Measurements from ENCODE around the gene SYT15B. TPM values are rescaled to one million over a fixed set of nuclear protein-coding genes. Genes with fewer than 3 reads are reported as not detected.
"Not testable (repeated sequence)": the region's sequence is repeated elsewhere in the genome, so short reads cannot be mapped to it uniquely, and the experiment has no call there.

Gene SYT15B
- total RNA-seq, 2 donors from 2014 or later: not detected

GRCh38 chr10:47750360-47750759 lies 13.0 kb downstream of the SYT15B start:
- H3K4me3 Mint-ChIP-seq; H3K4me1 Mint-ChIP-seq (ENCODE audit: low read depth in 2 of 2); H3K9me3 Mint-ChIP-seq; ATAC-seq; H3K27ac Mint-ChIP-seq; H3K36me3 Mint-ChIP-seq; H3K27me3 Mint-ChIP-seq; DNase-seq (ENCODE audit: low spot score): not testable (repeated sequence)

DNA sequence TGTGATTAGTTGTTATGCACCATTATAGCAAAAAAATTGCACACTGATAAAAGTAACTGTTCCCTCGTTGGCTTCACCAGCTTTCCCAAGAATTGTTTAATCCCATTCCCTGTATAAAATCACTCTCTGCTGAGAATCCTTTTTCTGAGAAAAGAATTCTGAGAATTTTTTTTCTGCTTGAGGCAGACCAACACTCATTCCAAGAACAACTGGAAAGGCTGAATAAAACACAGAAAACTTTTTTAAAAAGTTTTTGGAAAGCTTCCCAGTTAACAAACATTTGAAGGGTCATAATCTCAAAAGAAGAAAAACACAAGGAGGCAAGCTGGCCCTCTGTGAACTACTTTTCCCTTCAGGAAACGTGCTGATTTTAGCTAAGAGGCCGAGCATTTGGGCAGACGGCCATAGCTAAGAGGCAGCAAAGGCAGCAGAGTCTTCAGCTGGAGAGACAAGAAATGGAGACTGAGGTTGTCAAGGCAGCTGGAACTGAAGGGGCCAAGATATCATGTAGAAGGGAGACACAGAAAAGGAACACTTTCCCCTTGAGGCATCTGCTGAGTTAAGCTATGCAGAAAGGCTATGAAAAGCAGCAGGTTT lies 16.5 kb downstream of the SYT15B start:
- not testable (repeated sequence) for H3K36me3 Mint-ChIP-seq; H3K9me3 Mint-ChIP-seq; H3K4me1 Mint-ChIP-seq (ENCODE audit: low read depth in 2 of 2); DNase-seq (ENCODE audit: low spot score); ATAC-seq; H3K4me3 Mint-ChIP-seq; H3K27ac Mint-ChIP-seq; H3K27me3 Mint-ChIP-seq

- not testable (repeated sequence) for H3K9me3 Mint-ChIP-seq; H3K27me3 Mint-ChIP-seq; H3K4me3 Mint-ChIP-seq; H3K4me1 Mint-ChIP-seq (ENCODE audit: low read depth in 2 of 2); H3K27ac Mint-ChIP-seq; DNase-seq (ENCODE audit: low spot score); H3K36me3 Mint-ChIP-seq; ATAC-seq
Observed at GRCh38 chr10:47744881-47745280, 18.5 kb downstream of the SYT15B start.

DNA sequence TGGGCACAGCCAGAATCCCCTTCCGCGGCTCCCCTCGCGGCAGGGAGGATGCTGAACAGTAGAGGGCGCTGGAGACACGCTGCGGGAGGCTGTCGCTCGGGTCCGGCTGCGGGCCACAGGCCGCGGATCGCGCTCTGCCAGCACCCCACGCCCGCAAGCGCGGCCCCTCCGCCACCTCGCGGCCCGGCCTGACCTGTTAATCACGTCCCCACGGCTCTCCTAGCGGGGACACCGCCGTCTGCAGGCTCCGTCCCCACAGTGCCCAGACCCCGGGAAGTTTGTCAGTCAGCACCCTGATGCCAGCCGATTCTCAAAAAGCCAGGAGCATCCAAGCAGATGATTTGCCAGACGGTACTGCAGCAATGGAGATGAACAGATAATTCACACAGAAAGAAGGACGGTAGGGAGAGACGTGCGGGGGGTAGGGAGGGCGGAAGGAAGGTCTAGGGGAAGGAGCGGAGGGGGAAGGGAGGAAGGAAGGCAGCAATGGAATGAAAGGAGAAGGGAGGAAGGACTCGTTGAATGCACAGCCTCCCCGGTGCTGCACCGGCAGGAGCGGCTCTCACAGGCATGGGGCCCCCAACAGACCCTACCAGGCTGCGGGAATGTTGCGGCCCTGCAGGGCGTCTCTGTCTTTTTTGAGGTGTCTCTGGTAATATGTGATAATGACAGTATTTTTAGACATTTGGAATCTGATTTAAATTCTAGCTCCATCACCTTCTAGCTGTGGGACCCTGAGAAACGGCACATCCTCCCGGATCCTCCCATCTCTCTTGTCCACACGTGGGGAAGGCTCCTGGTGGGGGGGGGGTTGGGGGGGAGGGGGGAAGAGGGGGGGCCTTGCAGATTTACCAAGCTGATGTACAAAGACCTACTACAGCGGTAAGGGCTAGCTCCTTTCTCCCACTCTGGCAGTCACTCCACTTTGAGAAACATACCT lies 19.5 kb downstream of the SYT15B start:
- H3K27me3 Mint-ChIP-seq; H3K4me1 Mint-ChIP-seq (ENCODE audit: low read depth in 2 of 2); H3K27ac Mint-ChIP-seq; DNase-seq (ENCODE audit: low spot score); H3K4me3 Mint-ChIP-seq; H3K9me3 Mint-ChIP-seq; H3K36me3 Mint-ChIP-seq: not testable (repeated sequence)
- ATAC-seq: peak; percentile 84 to 90

DNA sequence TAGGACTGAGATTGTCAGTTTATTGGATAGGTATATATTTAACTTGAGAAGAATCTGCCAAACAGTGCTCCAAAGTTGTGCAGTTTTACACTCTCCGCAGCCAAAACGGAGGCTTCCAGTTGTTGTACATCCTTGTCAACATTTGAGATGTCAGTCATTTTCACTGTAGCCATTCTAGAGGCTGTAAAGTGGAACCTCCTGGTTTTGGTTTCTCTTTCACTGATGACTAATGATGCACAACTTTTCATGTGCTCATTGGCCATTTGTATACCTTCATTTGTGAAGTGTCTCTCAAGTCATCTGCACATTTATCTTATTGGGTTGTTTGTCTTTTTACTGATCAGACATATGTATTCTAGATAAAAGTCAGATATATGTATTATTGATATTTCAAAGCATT lies 22.5 kb downstream of the SYT15B start:
- not testable (repeated sequence) for H3K9me3 Mint-ChIP-seq; DNase-seq (ENCODE audit: low spot score); H3K27me3 Mint-ChIP-seq; H3K4me3 Mint-ChIP-seq; H3K27ac Mint-ChIP-seq; H3K36me3 Mint-ChIP-seq; H3K4me1 Mint-ChIP-seq (ENCODE audit: low read depth in 2 of 2)
- ATAC-seq: peak; percentile 79 to 80

DNA sequence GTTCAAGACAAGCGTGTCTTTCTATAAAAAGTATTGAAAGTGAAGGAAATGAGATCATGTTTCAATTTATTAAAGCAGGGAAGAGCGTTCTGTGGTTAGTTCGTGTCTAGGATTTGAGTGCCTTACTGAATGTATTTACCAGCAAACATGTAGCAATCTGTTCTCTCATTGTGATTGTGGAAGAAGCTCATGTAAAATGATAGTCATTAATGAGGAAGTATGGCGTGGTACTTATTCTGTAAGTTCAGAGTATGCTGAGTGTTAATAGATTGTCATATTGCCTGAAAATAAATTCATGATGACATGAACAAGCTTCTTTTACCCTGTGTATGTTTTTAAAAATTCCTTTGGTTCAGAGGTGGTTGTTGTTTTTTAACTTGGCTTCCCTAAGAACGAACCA lies 32.5 kb downstream of the SYT15B start:
- not testable (repeated sequence) for ATAC-seq; H3K9me3 Mint-ChIP-seq; DNase-seq (ENCODE audit: low spot score); H3K4me1 Mint-ChIP-seq (ENCODE audit: low read depth in 2 of 2); H3K27me3 Mint-ChIP-seq; H3K27ac Mint-ChIP-seq; H3K4me3 Mint-ChIP-seq; H3K36me3 Mint-ChIP-seq

DNA sequence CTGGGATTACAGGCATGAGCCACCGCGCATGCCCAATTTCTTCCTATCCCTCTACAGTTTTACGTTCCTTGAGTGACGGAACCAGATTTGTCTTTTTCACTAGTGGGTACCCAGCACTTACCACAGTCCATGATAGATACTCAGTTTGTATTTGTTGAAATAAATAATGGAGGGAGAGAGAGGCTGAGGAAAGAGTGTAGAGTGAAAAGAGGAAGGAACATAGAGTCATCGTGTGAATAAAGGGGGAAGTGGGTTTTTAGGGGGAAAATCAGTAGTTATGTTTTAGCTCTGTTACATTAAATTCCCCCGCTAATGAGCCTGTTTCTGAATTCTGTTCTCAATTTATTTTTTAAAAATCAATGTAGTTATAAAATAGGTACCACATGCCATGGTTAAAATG lies 37.7 kb downstream of the SYT15B start:
- H3K27me3 Mint-ChIP-seq; H3K4me1 Mint-ChIP-seq (ENCODE audit: low read depth in 2 of 2); ATAC-seq; H3K27ac Mint-ChIP-seq; H3K36me3 Mint-ChIP-seq; H3K9me3 Mint-ChIP-seq; DNase-seq (ENCODE audit: low spot score); H3K4me3 Mint-ChIP-seq: not testable (repeated sequence)

DNA sequence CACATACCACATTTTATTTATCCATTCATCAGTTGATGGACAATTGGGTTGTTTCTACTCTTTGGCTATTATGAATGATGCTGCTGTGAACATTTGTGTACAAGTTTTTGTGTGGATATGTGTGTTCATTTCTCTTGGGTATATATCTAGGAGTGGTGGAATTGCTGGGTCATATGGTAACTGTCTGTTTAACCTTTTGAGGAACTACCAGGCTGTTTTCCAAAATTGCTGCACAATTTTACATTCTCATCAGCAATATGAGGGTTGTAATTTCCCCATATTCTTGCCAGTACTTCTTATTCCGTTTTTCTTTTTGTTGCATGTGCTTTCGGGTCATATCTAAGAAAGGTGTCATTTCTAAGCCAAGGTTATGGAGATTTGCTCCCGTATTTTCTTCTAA lies 38.3 kb downstream of the SYT15B start:
- H3K4me1 Mint-ChIP-seq (ENCODE audit: low read depth in 2 of 2): not testable (repeated sequence)

GRCh38 chr10:47724119-47724518 lies 39.3 kb downstream of the SYT15B start:
- DNase-seq (ENCODE audit: low spot score); H3K27ac Mint-ChIP-seq; ATAC-seq; H3K4me1 Mint-ChIP-seq (ENCODE audit: low read depth in 2 of 2); H3K27me3 Mint-ChIP-seq; H3K36me3 Mint-ChIP-seq; H3K4me3 Mint-ChIP-seq; H3K9me3 Mint-ChIP-seq: not testable (repeated sequence)

More for the DNA sequence above, 38.3 kb downstream of the SYT15B start:
- not testable (repeated sequence) for H3K27me3 Mint-ChIP-seq; ATAC-seq; DNase-seq (ENCODE audit: low spot score); H3K9me3 Mint-ChIP-seq; H3K4me3 Mint-ChIP-seq; H3K27ac Mint-ChIP-seq; H3K36me3 Mint-ChIP-seq

DNA sequence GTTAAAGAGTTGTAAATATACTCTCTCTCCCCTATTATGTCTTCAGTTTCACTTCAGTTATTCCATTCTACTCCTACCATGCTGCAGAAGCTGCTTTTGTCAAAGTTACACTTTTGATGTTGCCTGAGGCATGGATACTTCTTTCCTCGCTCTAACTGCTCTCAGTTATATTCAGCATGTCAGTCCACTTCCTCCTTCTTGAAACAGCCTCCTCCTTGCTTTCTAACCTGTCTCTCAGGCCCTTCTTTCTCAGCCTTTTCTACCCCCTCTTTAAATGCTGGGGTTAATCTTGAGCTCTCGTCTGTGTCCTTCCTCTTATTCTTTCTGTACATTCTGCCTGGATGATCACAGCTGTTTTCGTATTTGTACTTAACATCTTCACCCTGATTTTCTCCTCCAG lies 40.0 kb downstream of the SYT15B start:
- not testable (repeated sequence) for H3K9me3 Mint-ChIP-seq; H3K4me1 Mint-ChIP-seq (ENCODE audit: low read depth in 2 of 2); DNase-seq (ENCODE audit: low spot score); ATAC-seq; H3K27ac Mint-ChIP-seq; H3K27me3 Mint-ChIP-seq; H3K36me3 Mint-ChIP-seq; H3K4me3 Mint-ChIP-seq

DNA sequence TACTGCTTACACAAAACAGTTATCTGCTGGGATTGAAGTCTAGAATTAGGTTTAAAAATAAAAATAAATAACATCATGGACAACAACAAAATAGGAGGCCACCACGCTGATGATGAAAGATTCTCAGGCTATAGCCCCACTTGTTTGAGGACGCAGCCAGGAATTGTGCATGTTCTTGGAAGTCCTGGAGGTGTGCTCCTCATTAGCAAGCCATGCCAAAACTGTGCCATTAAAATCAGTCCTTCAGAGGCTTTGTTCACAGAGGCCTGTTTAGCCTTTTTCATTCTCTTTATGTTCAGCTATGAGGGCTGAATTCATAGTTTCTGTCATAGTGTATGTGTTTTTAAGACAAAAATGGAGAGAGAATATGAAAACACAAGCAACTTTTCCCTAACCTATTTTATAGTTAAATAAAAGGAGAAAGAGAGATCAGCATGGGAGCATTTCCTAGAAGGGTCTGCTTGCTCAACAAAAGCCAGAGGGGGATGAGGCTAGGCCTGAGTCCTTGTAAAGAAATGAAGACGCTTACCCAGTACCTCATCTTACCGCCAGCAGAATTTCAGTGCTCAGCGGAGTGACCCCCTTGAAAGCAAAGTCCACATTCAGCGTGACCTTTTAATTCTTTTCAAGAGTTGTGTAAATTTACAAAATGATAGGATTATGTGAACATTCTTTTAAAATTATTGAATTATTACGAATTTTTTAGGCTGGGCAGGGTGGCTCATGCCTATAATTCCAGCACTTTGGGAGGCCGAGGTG lies 46.2 kb downstream of the SYT15B start:
- not testable (repeated sequence) for H3K36me3 Mint-ChIP-seq; H3K27me3 Mint-ChIP-seq; DNase-seq (ENCODE audit: low spot score); H3K4me1 Mint-ChIP-seq (ENCODE audit: low read depth in 2 of 2); ATAC-seq; H3K4me3 Mint-ChIP-seq; H3K27ac Mint-ChIP-seq; H3K9me3 Mint-ChIP-seq

All from natural killer cell treated with Interleukin-12 subunit alpha and Interleukin-12 subunit beta and Interleukin-15 and Interleukin-18, amount 100 ng/mL, for 72 hours (primary cell).